CD4-positive, alpha-beta T cell (primary cell): Measurements from ENCODE around the gene MIDN. TPM values are rescaled to one million over a fixed set of nuclear protein-coding genes. Genes with fewer than 3 reads are reported as not detected.

Experiments used
- ATAC-seq: fragments of 200-7000 bp; cut with Tn5 transposase; one replicate; pipeline ENCODE4 v1.10.0; 2022; ENCODE audit warnings: mild to moderate bottlenecking; ENCODE audit not compliant: poor library complexity
- CTCF ChIA-PET: fragments of 350-600 bp; sonication (Branson Sonifier 250); formaldehyde crosslinking; loops from one replicate; lab custom pipeline; 2021; ENCODE audit warnings: antibody characterized with exemption, inconsistent platforms; lab: Charles Lee
- POLR2A ChIA-PET: fragments of 350-600 bp; sonication (Branson Sonifier 250); formaldehyde crosslinking; loops from one replicate; lab custom pipeline; 2021; ENCODE audit warnings: antibody characterized with exemption, inconsistent platforms; lab: Charles Lee
- DNase-seq, 14 experiments: peaks; one replicate each; pipeline ENCODE4 v3.0.0-alpha.2; 2013 to 2020; ENCODE audit warnings: mixed read lengths in 2 of 14
- H3K27ac ChIP-seq, 2 donors: one replicate each; pipeline versions ENCODE4 v1.5.1 to v1.7.0; 2013; ENCODE audit warnings: low read length in 2 of 2, low read depth in 1 of 2, mild to moderate bottlenecking in 1 of 2
- H3K27me3 ChIP-seq, 2 experiments: 1 replicate in 1 of 2; 2 replicates in 1 of 2; pipeline versions ENCODE4 v1.6.1 to v1.7.0; 2013; ENCODE audit warnings: low read length in 2 of 2, control low read depth in 1 of 2, mild to moderate bottlenecking in 1 of 2, moderate library complexity in 1 of 2; ENCODE audit not compliant: insufficient read depth in 2 of 2, control insufficient read depth in 1 of 2
- H3K36me3 ChIP-seq: one replicate; pipeline ENCODE4 v1.6.1; 2013; ENCODE audit warnings: low read length, control low read depth; ENCODE audit not compliant: insufficient read depth
- H3K4me1 ChIP-seq: one replicate; pipeline ENCODE4 v1.6.1; 2013; ENCODE audit warnings: low read length, control low read depth; ENCODE audit not compliant: insufficient read depth
- H3K4me3 ChIP-seq: one replicate; pipeline ENCODE4 v1.5.1; 2013; ENCODE audit warnings: mild to moderate bottlenecking, low read length, moderate library complexity
- H3K9me3 ChIP-seq, 2 experiments: 1 replicate in 1 of 2; 2 replicates in 1 of 2; pipeline versions ENCODE4 v1.6.1 to v1.7.0; 2013; ENCODE audit warnings: low read length in 2 of 2, mild to moderate bottlenecking in 2 of 2, control low read depth in 1 of 2, moderate library complexity in 1 of 2; ENCODE audit not compliant: control insufficient read depth in 1 of 2, insufficient read depth in 1 of 2
- H3K27ac Mint-ChIP-seq: one replicate; pipeline ENCODE4 v1.8.0; 2020; ENCODE audit warnings: mixed read lengths
- H3K27me3 Mint-ChIP-seq: one replicate; pipeline ENCODE4 v1.8.0; 2021; ENCODE audit warnings: mixed read lengths
- H3K36me3 Mint-ChIP-seq: one replicate; pipeline ENCODE4 v1.8.0; 2021; ENCODE audit warnings: low read depth, mixed read lengths
- H3K4me1 Mint-ChIP-seq: one replicate; pipeline ENCODE4 v1.8.0; 2021; ENCODE audit warnings: low read depth, mixed read lengths
- H3K4me3 Mint-ChIP-seq: one replicate; pipeline ENCODE4 v1.8.0; 2020; ENCODE audit warnings: mild to moderate bottlenecking, mixed read lengths
- H3K9me3 Mint-ChIP-seq: one replicate; pipeline ENCODE4 v1.8.0; 2020; ENCODE audit warnings: mixed read lengths
- CTCF ChIP-seq: fragments of 200-600 bp; IDR thresholded peaks from one replicate; pipeline ENCODE4 v1.8.0; 2022; ENCODE audit warnings: antibody characterized with exemption, mild to moderate bottlenecking
- intact Hi-C, 2 experiments: fragments of 100-400 bp; cut with DNase I in 1 of 2; cut with micrococcal nuclease in 1 of 2; formaldehyde crosslinking; loops; one replicate each; pipeline versions ENCODE4 v1.15.1 to v1.9.0; 2023 to 2025; cut with DNase I, micrococcal nuclease
- total RNA-seq, 174 experiments: library from RNA in 2 of 174; stranded (reverse) in 2 of 174; gene quantifications; one replicate each; pipeline ENCODE4 v1.2.3 and lab custom pipeline; 2021 to 2026

The MIDN gene
- total RNA-seq, 2 experiments from 2014 or later, result 214 to 228 TPM

GRCh38 chr19:1249990-1250436 lies 1.6 kb downstream of the MIDN start:
- peaks cover 30% of the 10 kb centered on the region for H3K36me3 Mint-ChIP-seq
- no peaks in the 10 kb centered on the region for H3K27me3 Mint-ChIP-seq
- H3K4me3 Mint-ChIP-seq, result peak overlapping the region; percentile 97
- peak overlapping the region; percentile 71 for H3K4me3 ChIP-seq
- intact Hi-C loops, result loop anchor here (1.0 to 10.0 kb wide), 6 partner anchors 9 to 455 kb away; partner anchors contain the start of genes CNN2 (in 1 of the 2), PTBP1 (in 1 of the 2), RNU6-2 (in 1 of the 2) and TMEM259 (in 1 of the 2)
- DNase-seq (no peak), ATAC-seq (no peak)
- H3K9me3 Mint-ChIP-seq, result no peaks in the 10 kb centered on the region
- H3K27me3 ChIP-seq, result no peaks in the 10 kb centered on the region
- peaks cover 11% of the 10 kb centered on the region for H3K4me1 Mint-ChIP-seq
- peaks cover 24% of the 10 kb centered on the region for H3K36me3 ChIP-seq
- peak overlapping the region; percentile 92 for H3K27ac Mint-ChIP-seq
- TF ChIP-seq CTCF, result no peak
- peak overlapping the region; percentile 61 to 86 for H3K27ac ChIP-seq
- no peaks in the 10 kb centered on the region for H3K9me3 ChIP-seq
- ChIA-PET POLR2A (interaction anchor here (0.9 to 2.3 kb wide), 6 partner anchors 10 to 25 kb away, joined by 3 to 57 read pairs (median 6); partner anchors contain the start of genes CIRBP and FAM174C), CTCF (no interaction called here)
- peaks cover 55% of the 10 kb centered on the region for H3K4me1 ChIP-seq

GRCh38 chr19:1250437-1251260 lies 2.3 kb downstream of the MIDN start:
- no peak for TF ChIP-seq CTCF
- DNase-seq (peak in 12 of 14 experiments; percentile 50 to 87 (median 65)), ATAC-seq (no peak)
- no peaks in the 10 kb centered on the region for H3K9me3 Mint-ChIP-seq
- H3K9me3 ChIP-seq, result no peaks in the 10 kb centered on the region
- intact Hi-C loops, result loop anchor here in 1 of 2 experiments (5.0 kb wide), 1 partner anchor 173 kb away; no protein-coding TSS in a partner anchor
- peak overlapping the region; percentile 87 for H3K27ac ChIP-seq
- peaks cover 11% of the 10 kb centered on the region for H3K4me1 Mint-ChIP-seq
- H3K4me1 ChIP-seq, result peaks cover 56% of the 10 kb centered on the region
- POLR2A ChIA-PET, result interaction anchor here (0.9 to 3.7 kb wide), 7 partner anchors 9 to 25 kb away, joined by 3 to 193 read pairs (median 9); partner anchors contain the start of genes CIRBP and FAM174C
- peaks cover 30% of the 10 kb centered on the region for H3K36me3 ChIP-seq
- CTCF ChIA-PET, result no interaction called here
- H3K27me3 Mint-ChIP-seq, result no peaks in the 10 kb centered on the region
- peak overlapping the region; percentile 97 for H3K4me3 Mint-ChIP-seq
- H3K4me3 ChIP-seq, result peak overlapping the region; percentile 87
- peaks cover 36% of the 10 kb centered on the region for H3K36me3 Mint-ChIP-seq
- H3K27ac Mint-ChIP-seq, result peak overlapping the region; percentile 97
- H3K27me3 ChIP-seq, result no peaks in the 10 kb centered on the region

- peaks cover 39% of the 10 kb centered on the region for H3K36me3 ChIP-seq
- Mint-ChIP-seq H3K27me3 (no peaks in the 10 kb centered on the region), H3K27ac (peak overlapping the region; percentile 97), H3K9me3 (no peaks in the 10 kb centered on the region), H3K36me3 (peaks cover 44% of the 10 kb centered on the region), H3K4me1 (peaks cover 11% of the 10 kb centered on the region), H3K4me3 (peak overlapping the region; percentile 97)
- intact Hi-C loops, result loop anchor here in 1 of 2 experiments (5.0 kb wide), 1 partner anchor 174 kb away; no protein-coding TSS in a partner anchor
- DNase-seq (peak in 12 of 14 experiments; percentile 52 to 86 (median 70)), ATAC-seq (peak; percentile 18)
- no peaks in the 10 kb centered on the region for H3K27me3 ChIP-seq
- H3K9me3 ChIP-seq, result no peaks in the 10 kb centered on the region
- TF ChIP-seq CTCF, result no peak
- POLR2A ChIA-PET, result interaction anchor here (0.8 to 3.7 kb wide), 3 partner anchors 13 to 212 kb away, joined by 3 to 193 read pairs (median 15); partner anchors contain the start of genes ABCA7, CIRBP and FAM174C
- CTCF ChIA-PET, result interaction anchor here (0.9 kb wide), 1 partner anchor 15 kb away, joined by 5 read pairs; no protein-coding TSS in a partner anchor
- peak overlapping the region; percentile 87 for H3K27ac ChIP-seq
- H3K4me1 ChIP-seq, result peaks cover 65% of the 10 kb centered on the region
- peak overlapping the region; percentile 87 for H3K4me3 ChIP-seq
Observed at GRCh38 chr19:1251330-1252220, 3.2 kb downstream of the MIDN start.
